Sigmoid colon (tissue), 7 donors: ENCODE data around the gene RAF1. TPM values are rescaled to one million over a fixed set of nuclear protein-coding genes. Genes with fewer than 3 reads are reported as not detected.

ENCODE experiments used
- DNase-seq: peaks from one replicate; pipeline ENCODE4 v3.0.0-alpha.2; 2019
- H3K27ac ChIP-seq, 4 donors: fragments of 200-600 bp; sonication (generic); one replicate each; pipeline ENCODE4 v1.5.1; 2016 to 2019; ENCODE audit warnings: mild to moderate bottlenecking in 1 of 4
- H3K27me3 ChIP-seq, 3 donors: fragments of 200-600 bp; sonication (generic); one replicate each; pipeline ENCODE4 v1.5.1; 2019; ENCODE audit warnings: mild to moderate bottlenecking in 1 of 3
- H3K36me3 ChIP-seq, 4 donors: fragments of 200-600 bp; sonication (generic); one replicate each; pipeline ENCODE4 v1.5.1; 2016 to 2019
- H3K4me1 ChIP-seq, 4 donors: fragments of 200-600 bp; sonication (generic); one replicate each; pipeline ENCODE4 v1.5.1; 2017 to 2019
- H3K4me3 ChIP-seq, 4 donors: fragments of 200-600 bp; sonication (generic); one replicate each; pipeline ENCODE4 v1.5.1; 2017 to 2019; ENCODE audit warnings: mild to moderate bottlenecking in 2 of 4, moderate library complexity in 1 of 4
- H3K9me3 ChIP-seq, 4 donors: fragments of 200-600 bp in 3 of 4; sonication (generic) in 3 of 4; one replicate each; pipeline versions ENCODE4 v1.5.1 to v1.6.1; 2013 to 2019
- CTCF ChIP-seq, 4 experiments: fragments of 450-650 bp in 3 of 4; fragments of 200-600 bp in 1 of 4; IDR thresholded peaks; one replicate each; pipeline ENCODE4 v1.5.1; 2016 to 2019; ENCODE audit warnings: antibody characterized with exemption in 4 of 4, mild to moderate bottlenecking in 3 of 4, moderate library complexity in 2 of 4
- EP300 ChIP-seq, 4 donors: sonication (generic); formaldehyde crosslinking; IDR thresholded peaks; one replicate each; pipeline ENCODE4 v1.6.1; 2017; ENCODE audit warnings: antibody characterized with exemption in 4 of 4
- POLR2A ChIP-seq, 2 donors: fragments of 450-650 bp; IDR thresholded peaks; one replicate each; pipeline ENCODE4 v1.6.1; 2016; ENCODE audit warnings: antibody characterized with exemption in 2 of 2, mild to moderate bottlenecking in 2 of 2, moderate library complexity in 2 of 2
- POLR2AphosphoS5 ChIP-seq, 4 donors: sonication (generic); formaldehyde crosslinking; IDR thresholded peaks; one replicate each; pipeline ENCODE4 v1.6.1; 2017; ENCODE audit warnings: antibody characterized with exemption in 4 of 4
- WGBS, 2 donors: extraction: QIAGEN DNeasy Blood & Tissue Kit; methylation state at CpG; one replicate each; pipeline ENCODE4 v1.1.7; 2013; 5-methylcytosine and 5-hydroxymethylcytosine counted together
- intact Hi-C: fragments of 100-400 bp; cut with DNase I; formaldehyde crosslinking; loops from one replicate; pipeline ENCODE4 v1.15.1; 2023
- polyA plus RNA-seq, 3 donors: library from polyadenylated mRNA; stranded (reverse); fragments of 200-250 nt; gene quantifications; one replicate each; pipeline ENCODE4 v1.2.3, GENCODE V29; 2013
- total RNA-seq, 4 donors: library from RNA; depleted of rRNA; stranded (reverse); fragments of >200 nt; gene quantifications; one replicate each; pipeline ENCODE4 v1.1.0, GENCODE V29; 2016
- donor health status: healthy with polysubstance abuse.
- donor health status: Bipolar disorder and iron deficiency.
- donor health status: healthy.

RAF1 gene
- total and polyA plus RNA-seq, 7 donors: 45.0 to 101 (median 83.8) TPM

- Histone ChIP-seq H3K4me1 (no peaks in the 10 kb centered on the region), H3K36me3 (peaks cover 20 to 95% (median 44%) of the 10 kb centered on the region in 4 donors), H3K4me3 (no peak overlapping the region), H3K9me3 (no peaks in the 10 kb centered on the region), H3K27ac (no peak overlapping the region), H3K27me3 (no peaks in the 10 kb centered on the region)
- WGBS, 2 donors: 69 to 94% methylated on average over 1 to 3 of the region's 4 CpGs
- TF ChIP-seq CTCF (IDR thresholded peaks at IDR 0.05) (no peak), POLR2A (IDR thresholded peaks at IDR 0.05) (no peak), POLR2AphosphoS5 (IDR thresholded peaks at IDR 0.05) (no peak), EP300 (IDR thresholded peaks at IDR 0.05) (no peak)
- DNase-seq: no peak
- intact Hi-C loops: no loop called here
These were observed 73.8 kb downstream of the RAF1 start for GRCh38 chr3:12590096-12590495.

DNA sequence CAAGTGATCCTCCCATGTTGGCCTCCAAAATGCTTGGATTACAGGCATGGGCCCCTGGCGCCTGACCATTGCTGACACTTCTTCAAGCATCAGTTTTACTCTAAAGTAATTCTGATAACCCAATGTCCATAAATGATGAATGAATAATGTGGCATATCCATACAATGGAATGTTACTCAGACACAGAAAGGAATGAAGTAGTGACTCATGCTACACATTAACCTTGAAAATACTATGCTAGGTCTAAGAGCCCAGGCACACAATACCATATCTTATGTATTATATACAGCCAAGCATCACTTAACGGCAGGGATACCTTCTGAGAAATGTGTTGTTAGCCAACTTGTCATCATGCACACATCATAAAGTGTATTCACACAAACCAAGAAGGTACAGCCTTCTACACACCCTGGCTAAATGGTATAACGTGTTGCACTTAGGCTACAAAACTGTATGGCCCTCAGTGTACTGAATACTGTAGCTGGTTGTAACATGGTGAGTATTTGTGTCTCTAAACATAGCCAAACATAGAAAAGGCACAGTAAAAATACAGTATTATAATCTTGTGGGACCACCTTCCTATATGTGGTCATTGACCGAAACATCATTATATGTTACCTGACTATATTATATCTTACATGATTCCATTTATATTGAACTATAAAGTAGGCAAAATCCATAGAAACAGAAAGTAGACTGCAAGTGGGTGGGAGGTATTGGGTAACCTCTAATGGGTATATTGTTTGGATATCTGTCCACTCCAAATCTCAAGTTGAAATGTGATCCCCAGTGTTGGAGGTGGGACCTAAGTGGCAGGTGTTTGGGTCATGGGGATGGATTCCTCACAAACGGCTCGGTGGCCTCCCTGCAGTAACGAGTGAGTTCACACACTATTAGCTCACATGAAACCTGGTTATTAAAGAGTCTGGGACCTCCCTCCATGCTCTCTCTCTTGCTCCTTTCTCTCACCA lies 75.6 kb downstream of the RAF1 start:
- no peak for TF ChIP-seq POLR2A (IDR thresholded peaks at IDR 0.05)
- TF ChIP-seq POLR2AphosphoS5 (IDR thresholded peaks at IDR 0.05): no peak
- no peak for TF ChIP-seq EP300 (IDR thresholded peaks at IDR 0.05)
- no peak for TF ChIP-seq CTCF (IDR thresholded peaks at IDR 0.05)
- 84% methylated on average over 7 of the region's 7 CpGs for WGBS, 2 donors
- Histone ChIP-seq H3K4me3 (no peak overlapping the region), H3K27me3 (no peaks in the 10 kb centered on the region), H3K9me3 (no peaks in the 10 kb centered on the region), H3K27ac (no peak overlapping the region), H3K4me1 (no peaks in the 10 kb centered on the region), H3K36me3 (peaks cover 34 to 96% (median 53%) of the 10 kb centered on the region in 4 donors)
- intact Hi-C loops: no loop called here
- DNase-seq: no peak

DNA sequence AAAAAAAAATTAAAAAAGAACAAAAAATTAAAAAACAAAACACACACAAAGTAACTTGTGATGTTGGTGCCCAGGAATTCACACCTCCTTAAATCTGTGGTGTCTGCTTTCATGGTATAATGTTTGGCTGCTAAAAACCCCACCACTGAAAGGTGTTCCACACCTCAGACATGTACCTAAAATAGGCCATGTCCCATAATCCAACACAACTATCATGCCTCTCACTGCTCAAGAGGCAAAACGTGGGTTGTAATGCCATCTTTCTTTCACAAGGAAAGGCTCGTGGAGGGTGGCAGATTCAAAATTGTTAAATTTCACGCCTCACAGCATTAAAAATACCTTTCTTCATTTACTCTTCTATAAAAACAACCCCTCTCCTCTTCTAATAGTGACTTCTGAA lies 77.5 kb downstream of the RAF1 start:
- TF ChIP-seq EP300 (IDR thresholded peaks at IDR 0.05) (no peak), POLR2A (IDR thresholded peaks at IDR 0.05) (no peak), CTCF (IDR thresholded peaks at IDR 0.05) (no peak), POLR2AphosphoS5 (IDR thresholded peaks at IDR 0.05) (no peak)

DNA sequence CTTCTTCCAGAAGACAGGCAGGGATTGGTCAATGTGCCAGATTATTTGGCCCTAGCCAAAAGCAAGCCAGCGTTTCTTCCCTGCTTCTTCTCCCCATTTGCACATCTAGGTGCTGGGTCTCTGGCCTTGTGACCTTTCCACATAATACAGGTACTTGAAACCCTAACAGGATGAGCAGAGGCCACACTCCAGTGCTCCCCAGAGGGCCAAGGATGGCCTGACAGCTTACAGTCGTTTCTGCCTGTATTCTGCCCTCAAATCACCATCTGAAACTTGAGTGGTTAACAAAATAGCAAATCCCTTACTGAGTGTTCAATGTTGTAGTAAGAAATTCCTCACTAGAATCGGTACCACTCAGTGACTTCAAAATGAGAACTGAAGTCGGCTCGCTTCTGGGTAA lies 77.9 kb downstream of the RAF1 start:
- Histone ChIP-seq H3K27ac (no peak overlapping the region), H3K4me1 (no peaks in the 10 kb centered on the region), H3K4me3 (no peak overlapping the region), H3K27me3 (no peaks in the 10 kb centered on the region), H3K9me3 (no peaks in the 10 kb centered on the region), H3K36me3 (peaks cover 30 to 100% (median 64%) of the 10 kb centered on the region in 4 donors)
- DNase-seq: no peak
- intact Hi-C loops: no loop called here
- WGBS, 2 donors: 76 to 83% methylated on average over 5 of the region's 5 CpGs
- TF ChIP-seq POLR2A (IDR thresholded peaks at IDR 0.05) (no peak), CTCF (IDR thresholded peaks at IDR 0.05) (no peak), POLR2AphosphoS5 (IDR thresholded peaks at IDR 0.05) (no peak), EP300 (IDR thresholded peaks at IDR 0.05) (no peak)

More for the DNA sequence above, 77.5 kb downstream of the RAF1 start:
- H3K4me1 ChIP-seq: no peaks in the 10 kb centered on the region
- no peak overlapping the region for H3K27ac ChIP-seq
- no peaks in the 10 kb centered on the region for H3K9me3 ChIP-seq
- no peaks in the 10 kb centered on the region for H3K27me3 ChIP-seq
- no peak for DNase-seq
- no peak overlapping the region for H3K4me3 ChIP-seq
- H3K36me3 ChIP-seq: peaks cover 34 to 100% (median 64%) of the 10 kb centered on the region in 4 donors
- 86 to 90% methylated on average over 3 of the region's 3 CpGs for WGBS, 2 donors
- intact Hi-C loops: no loop called here
